K562 (cell line): ENCODE data around the gene COL4A1. TPM values are rescaled to one million over a fixed set of nuclear protein-coding genes. Genes with fewer than 3 reads are reported as not detected.

Experiments
- MBD2 ChIP-seq: sonication (generic); IDR thresholded peaks from 2 replicates; pipeline ENCODE4 v1.6.1; 2016; ENCODE audit warnings: low read depth, borderline replicate concordance
- RUNX1 ChIP-seq: sonication (generic); IDR thresholded peaks from 2 replicates; pipeline ENCODE4 v1.6.1; 2016; ENCODE audit warnings: antibody characterized with exemption, low read depth
- TEAD4 ChIP-seq, 2 experiments: sonication (generic) in 1 of 2; formaldehyde crosslinking in 1 of 2; IDR thresholded peaks; 2 replicates each; pipeline versions ENCODE4 v1.6.1 to v1.8.0; 2012 to 2022; ENCODE audit warnings: borderline replicate concordance in 1 of 2, inconsistent platforms in 1 of 2, low read length in 1 of 2, mild to moderate bottlenecking in 1 of 2, missing genetic modification reagents in 1 of 2
- ZNF507 ChIP-seq: conservative IDR thresholded peaks from 2 replicates; pipeline ENCODE4 v1.6.1; 2017; ENCODE audit warnings: missing genetic modification characterization, missing compliant biosample characterization
- polyA plus RNA-seq, 8 experiments: library from polyadenylated mRNA; depleted of rRNA in 4 of 8; stranded (reverse) in 5 of 8; unstranded in 3 of 8; fragments of >200 nt; fragmentation: Nextera tagmentation in 2 of 8; fragmentation: Illumina TruSeq in 1 of 8; extraction: Ambion mirVana in 2 of 8; extraction: Trizol in 1 of 8; gene quantifications; 2 replicates each; pipeline versions ENCODE4 v1.2.1 to v1.2.3, GENCODE V29; 2011 to 2014; ENCODE audit warnings: inconsistent platforms in 1 of 8, missing spikeins in 1 of 8
- total RNA-seq, 7 experiments: library from RNA; depleted of rRNA in 6 of 7; stranded (reverse); fragments of >200 nt in 6 of 7; fragmentation: Illumina TruSeq in 2 of 7; extraction: Trizol in 2 of 7; gene quantifications; 2 replicates each; pipeline versions ENCODE4 v1.2.1 to v1.2.3, GENCODE V29; 2011 to 2021; ENCODE audit warnings: low replicate concordance in 1 of 7
- TF ChIP-seq, protein P1 (sequence below), 3 experiments: fragments of 200-800 bp in 1 of 3; fragments of 250-450 bp in 1 of 3; fragments of 450-650 bp in 1 of 3; sonication (Bioruptor Pico) in 1 of 3; sonication (Bioruptor generic) in 1 of 3; formaldehyde crosslinking in 1 of 3; IDR thresholded peaks; 2 replicates each; pipeline versions ENCODE4 v1.6.1 to v1.8.0; 2016 to 2022; ENCODE audit warnings: mild to moderate bottlenecking in 2 of 3, missing genetic modification characterization in 2 of 3, missing compliant biosample characterization in 1 of 3, moderate library complexity in 1 of 3
- TF ChIP-seq, protein P2 (sequence below): fragments of 450-650 bp; formaldehyde crosslinking; IDR thresholded peaks from 2 replicates; pipeline ENCODE4 v1.4.0; 2022; ENCODE audit warnings: missing genetic modification characterization
- TF ChIP-seq, protein P3 (sequence below): sonication (generic); formaldehyde crosslinking; IDR thresholded peaks from 2 replicates; pipeline ENCODE4 v1.8.0; 2023; ENCODE audit warnings: mild to moderate bottlenecking, missing genetic modification reagents

The COL4A1 gene
- total and polyA plus RNA-seq, 9 of the 15 experiments (the other 6 are each of a cell fraction or from before 2014, with no cell fraction given): 0.35 TPM; not detected in 8

DNA sequence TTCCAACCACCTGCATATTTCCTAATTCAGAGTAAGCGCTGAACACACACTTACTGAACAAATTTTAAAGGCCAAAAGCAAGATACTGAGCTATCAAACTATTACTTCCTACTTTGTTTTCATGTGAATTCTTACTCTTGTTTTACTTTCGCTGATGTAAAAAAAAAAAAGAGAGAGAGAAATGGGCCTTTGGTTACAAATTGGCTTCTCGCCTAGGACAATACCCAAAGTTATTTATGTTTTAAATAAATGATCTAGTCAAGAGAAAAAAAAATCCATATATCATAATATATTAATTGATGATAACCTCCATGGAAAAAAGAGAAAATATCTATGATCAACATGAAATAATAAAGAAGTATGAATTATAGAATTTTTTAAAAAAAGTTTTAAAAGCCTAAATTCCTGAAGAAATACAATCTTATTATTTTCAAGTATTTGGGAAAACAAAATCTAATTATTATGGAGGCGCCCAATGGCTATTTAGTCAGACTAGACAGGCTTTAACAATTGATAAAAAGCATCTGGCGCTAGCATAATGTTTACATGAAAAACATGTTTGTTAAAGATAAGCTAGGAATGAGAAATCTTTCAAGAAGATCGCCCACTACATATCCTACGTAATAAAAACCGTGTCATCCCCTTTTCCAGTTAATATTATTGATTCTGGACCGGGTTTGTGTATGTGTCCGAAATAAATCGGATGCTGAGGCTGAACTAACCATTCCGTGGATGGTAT, 9.0 kb downstream of the COL4A1 start (continued):
- TF ChIP-seq, protein P1, sequence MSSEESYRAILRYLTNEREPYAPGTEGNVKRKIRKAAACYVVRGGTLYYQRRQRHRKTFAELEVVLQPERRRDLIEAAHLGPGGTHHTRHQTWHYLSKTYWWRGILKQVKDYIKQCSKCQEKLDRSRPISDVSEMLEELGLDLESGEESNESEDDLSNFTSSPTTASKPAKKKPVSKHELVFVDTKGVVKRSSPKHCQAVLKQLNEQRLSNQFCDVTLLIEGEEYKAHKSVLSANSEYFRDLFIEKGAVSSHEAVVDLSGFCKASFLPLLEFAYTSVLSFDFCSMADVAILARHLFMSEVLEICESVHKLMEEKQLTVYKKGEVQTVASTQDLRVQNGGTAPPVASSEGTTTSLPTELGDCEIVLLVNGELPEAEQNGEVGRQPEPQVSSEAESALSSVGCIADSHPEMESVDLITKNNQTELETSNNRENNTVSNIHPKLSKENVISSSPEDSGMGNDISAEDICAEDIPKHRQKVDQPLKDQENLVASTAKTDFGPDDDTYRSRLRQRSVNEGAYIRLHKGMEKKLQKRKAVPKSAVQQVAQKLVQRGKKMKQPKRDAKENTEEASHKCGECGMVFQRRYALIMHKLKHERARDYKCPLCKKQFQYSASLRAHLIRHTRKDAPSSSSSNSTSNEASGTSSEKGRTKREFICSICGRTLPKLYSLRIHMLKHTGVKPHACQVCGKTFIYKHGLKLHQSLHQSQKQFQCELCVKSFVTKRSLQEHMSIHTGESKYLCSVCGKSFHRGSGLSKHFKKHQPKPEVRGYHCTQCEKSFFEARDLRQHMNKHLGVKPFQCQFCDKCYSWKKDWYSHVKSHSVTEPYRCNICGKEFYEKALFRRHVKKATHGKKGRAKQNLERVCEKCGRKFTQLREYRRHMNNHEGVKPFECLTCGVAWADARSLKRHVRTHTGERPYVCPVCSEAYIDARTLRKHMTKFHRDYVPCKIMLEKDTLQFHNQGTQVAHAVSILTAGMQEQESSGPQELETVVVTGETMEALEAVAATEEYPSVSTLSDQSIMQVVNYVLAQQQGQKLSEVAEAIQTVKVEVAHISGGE (CRISPR knock-in tag; IDR thresholded peaks at IDR 0.05): no peak
- TF ChIP-seq TEAD4 (IDR thresholded peaks at IDR 0.05; ENCODE audit: low read length) (0 out of 2 replicates have a peak, but pooled peaks have one; percentile 13), TEAD4 (CRISPR knock-in tag; IDR thresholded peaks at IDR 0.05; ENCODE audit: borderline replicate concordance) (no peak), MBD2 (no peak), ZNF507 (no peak), RUNX1 (no peak)
- TF ChIP-seq, protein P2, sequence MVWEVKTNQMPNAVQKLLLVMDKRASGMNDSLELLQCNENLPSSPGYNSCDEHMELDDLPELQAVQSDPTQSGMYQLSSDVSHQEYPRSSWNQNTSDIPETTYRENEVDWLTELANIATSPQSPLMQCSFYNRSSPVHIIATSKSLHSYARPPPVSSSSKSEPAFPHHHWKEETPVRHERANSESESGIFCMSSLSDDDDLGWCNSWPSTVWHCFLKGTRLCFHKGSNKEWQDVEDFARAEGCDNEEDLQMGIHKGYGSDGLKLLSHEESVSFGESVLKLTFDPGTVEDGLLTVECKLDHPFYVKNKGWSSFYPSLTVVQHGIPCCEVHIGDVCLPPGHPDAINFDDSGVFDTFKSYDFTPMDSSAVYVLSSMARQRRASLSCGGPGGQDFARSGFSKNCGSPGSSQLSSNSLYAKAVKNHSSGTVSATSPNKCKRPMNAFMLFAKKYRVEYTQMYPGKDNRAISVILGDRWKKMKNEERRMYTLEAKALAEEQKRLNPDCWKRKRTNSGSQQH: no peak
- TF ChIP-seq, protein P3, sequence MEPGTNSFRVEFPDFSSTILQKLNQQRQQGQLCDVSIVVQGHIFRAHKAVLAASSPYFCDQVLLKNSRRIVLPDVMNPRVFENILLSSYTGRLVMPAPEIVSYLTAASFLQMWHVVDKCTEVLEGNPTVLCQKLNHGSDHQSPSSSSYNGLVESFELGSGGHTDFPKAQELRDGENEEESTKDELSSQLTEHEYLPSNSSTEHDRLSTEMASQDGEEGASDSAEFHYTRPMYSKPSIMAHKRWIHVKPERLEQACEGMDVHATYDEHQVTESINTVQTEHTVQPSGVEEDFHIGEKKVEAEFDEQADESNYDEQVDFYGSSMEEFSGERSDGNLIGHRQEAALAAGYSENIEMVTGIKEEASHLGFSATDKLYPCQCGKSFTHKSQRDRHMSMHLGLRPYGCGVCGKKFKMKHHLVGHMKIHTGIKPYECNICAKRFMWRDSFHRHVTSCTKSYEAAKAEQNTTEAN (CRISPR knock-in tag): no peak
